H1 (cell line): ENCODE measurements around the gene ELANE. TPM values are rescaled to one million over a fixed set of nuclear protein-coding genes. Genes with fewer than 3 reads are reported as not detected.

Experiments
- CTCF ChIA-PET: fragments of 300-600 bp; sonication (Branson Sonifier 250); formaldehyde crosslinking; loops from one replicate; lab custom pipeline; 2021; ENCODE audit not compliant: partially characterized antibody; lab: Charles Lee
- POLR2A ChIA-PET: fragments of 300-600 bp; sonication (Branson Sonifier 250); formaldehyde crosslinking; loops from one replicate; lab custom pipeline; 2021; ENCODE audit warnings: inconsistent platforms; ENCODE audit not compliant: partially characterized antibody; lab: Charles Lee
- DNase-seq, 2 experiments: peaks; one replicate each; pipeline versions ENCODE4 v3.0.0 to v3.0.0-alpha.2; 2010 to 2022; ENCODE audit warnings: low spot score in 2 of 2, low read depth in 1 of 2, mixed read lengths in 1 of 2
- FAIRE-seq: peaks from 2 replicates; lab custom pipeline; 2011; peaks lifted over from hg19 to GRCh38; lab: Jason Lieb, UNC
- H2AFZ ChIP-seq: 2 replicates; pipeline ENCODE4 v1.8.1; 2012; ENCODE audit warnings: low read length, inconsistent platforms
- H2AK5ac ChIP-seq: 2 replicates; pipeline ENCODE4 v1.6.1; 2013; ENCODE audit warnings: low read depth, low read length
- H2BK120ac ChIP-seq: replicated peaks from 2 replicates; pipeline ENCODE3; 2013; ENCODE audit warnings: low read depth, low read length, inconsistent platforms
- H2BK12ac ChIP-seq: 2 replicates; pipeline ENCODE4 v1.6.1; 2013; ENCODE audit warnings: low read depth, low read length
- H2BK15ac ChIP-seq: 2 replicates; pipeline ENCODE4 v1.6.1; 2013; ENCODE audit warnings: low read length
- H2BK20ac ChIP-seq: 2 replicates; pipeline ENCODE4 v1.6.1; 2013; ENCODE audit warnings: low read length
- H2BK5ac ChIP-seq: 2 replicates; pipeline ENCODE4 v1.6.1; 2013; ENCODE audit warnings: low read depth, low read length
- H3K14ac ChIP-seq: 2 replicates; pipeline ENCODE4 v1.6.1; 2013; ENCODE audit warnings: inconsistent platforms; ENCODE audit not compliant: insufficient read length
- H3K18ac ChIP-seq: 2 replicates; pipeline ENCODE4 v1.6.1; 2013; ENCODE audit warnings: low read length; ENCODE audit errors: extremely low read depth
- H3K23ac ChIP-seq: 2 replicates; pipeline ENCODE4 v1.6.1; 2013; ENCODE audit warnings: inconsistent platforms; ENCODE audit not compliant: insufficient read length
- H3K23me2 ChIP-seq: 2 replicates; pipeline ENCODE4 v1.6.1; 2013; ENCODE audit warnings: low read depth, low read length
- H3K27ac ChIP-seq: 2 replicates; pipeline ENCODE4 v1.6.1; 2011; ENCODE audit warnings: low read depth, low read length, inconsistent platforms
- H3K27me3 ChIP-seq, 4 experiments: replicated peaks in 1 of 4; 1 replicate in 1 of 4; 2 replicates in 3 of 4; pipeline versions ENCODE4 v1.6.1 to v1.8.1; 2011 to 2013; ENCODE audit warnings: low read length in 3 of 4, mild to moderate bottlenecking in 3 of 4, inconsistent platforms in 2 of 4, mixed read lengths in 2 of 4, moderate library complexity in 1 of 4; ENCODE audit not compliant: control insufficient read depth in 3 of 4, insufficient read depth in 3 of 4; ENCODE audit errors: extremely low read depth in 1 of 4
- H3K36me3 ChIP-seq, 4 experiments: 2 replicates each; pipeline versions ENCODE4 v1.6.1 to v1.8.1; 2011 to 2013; ENCODE audit warnings: mild to moderate bottlenecking in 4 of 4, low read length in 3 of 4, moderate library complexity in 2 of 4, control low read depth in 1 of 4, inconsistent platforms in 1 of 4; ENCODE audit not compliant: insufficient read depth in 4 of 4, control insufficient read depth in 2 of 4
- H3K4ac ChIP-seq: replicated peaks from 2 replicates; pipeline ENCODE3; 2013; ENCODE audit warnings: low read length, low read depth, mixed read lengths, inconsistent platforms; ENCODE audit not compliant: insufficient read length
- H3K4me1 ChIP-seq, 4 experiments: replicated peaks in 1 of 4; 1 replicate in 1 of 4; 2 replicates in 3 of 4; pipeline versions ENCODE4 v1.6.1 to v1.8.1; 2011 to 2013; ENCODE audit warnings: low read length in 3 of 4, inconsistent platforms in 2 of 4, mixed read lengths in 1 of 4; ENCODE audit not compliant: insufficient read depth in 4 of 4, control insufficient read depth in 3 of 4
- H3K4me2 ChIP-seq, 2 experiments: 2 replicates each; pipeline versions ENCODE4 v1.6.1 to v1.8.1; 2011 to 2013; ENCODE audit warnings: low read depth in 2 of 2, low read length in 2 of 2, control low read depth in 1 of 2, inconsistent platforms in 1 of 2, mild to moderate bottlenecking in 1 of 2; ENCODE audit not compliant: insufficient read depth in 1 of 2
- H3K4me3 ChIP-seq, 4 experiments: fragments of 200-600, 300-600 bp in 1 of 4; sonication (generic), shearing (Covaris generic), sonication (Bioruptor Twin) in 1 of 4; 2 replicates each; pipeline versions ENCODE4 v1.5.1 to v1.8.1; 2011 to 2016; ENCODE audit warnings: low read length in 4 of 4, low read depth in 3 of 4, control low read depth in 2 of 4, inconsistent platforms in 2 of 4, mild to moderate bottlenecking in 2 of 4, mixed read lengths in 1 of 4, moderate library complexity in 1 of 4; ENCODE audit not compliant: insufficient read depth in 2 of 4; ENCODE audit errors: extremely low read depth in 1 of 4
- H3K56ac ChIP-seq: replicated peaks from 2 replicates; pipeline ENCODE3; 2013; ENCODE audit warnings: low read depth, mild to moderate bottlenecking, mixed read lengths, low read length, inconsistent platforms; ENCODE audit not compliant: insufficient read length
- H3K79me1 ChIP-seq: 2 replicates; pipeline ENCODE4 v1.6.1; 2013; ENCODE audit warnings: low read depth, low read length, control low read depth
- H3K79me2 ChIP-seq, 2 experiments: 2 replicates each; pipeline versions ENCODE4 v1.6.1 to v1.8.1; 2012 to 2013; ENCODE audit warnings: low read length in 2 of 2, mild to moderate bottlenecking in 2 of 2, inconsistent platforms in 1 of 2; ENCODE audit not compliant: insufficient read depth in 2 of 2, control insufficient read depth in 1 of 2
- H3K9ac ChIP-seq, 4 experiments: replicated peaks in 1 of 4; 1 replicate in 1 of 4; 2 replicates in 3 of 4; pipeline versions ENCODE4 v1.6.1 to v1.8.1; 2011 to 2013; ENCODE audit warnings: low read depth in 3 of 4, low read length in 3 of 4, control low read depth in 2 of 4, mild to moderate bottlenecking in 2 of 4, moderate library complexity in 2 of 4, inconsistent platforms in 1 of 4; ENCODE audit errors: extremely low read depth in 1 of 4
- H3K9me3 ChIP-seq, 2 experiments: 2 replicates each; pipeline versions ENCODE4 v1.6.1 to v1.8.1; 2012 to 2013; ENCODE audit warnings: mild to moderate bottlenecking in 2 of 2, moderate library complexity in 2 of 2, control low read depth in 1 of 2, inconsistent platforms in 1 of 2, low read depth in 1 of 2, low read length in 1 of 2, mixed read lengths in 1 of 2; ENCODE audit not compliant: insufficient read depth in 2 of 2
- H4K20me1 ChIP-seq, 2 experiments: replicated peaks in 1 of 2; 2 replicates each; pipeline versions ENCODE3 to v1.8.1; 2011 to 2013; ENCODE audit warnings: inconsistent platforms in 2 of 2, low read length in 2 of 2, mild to moderate bottlenecking in 1 of 2; ENCODE audit not compliant: insufficient read depth in 2 of 2, control insufficient read depth in 1 of 2
- H4K5ac ChIP-seq: 2 replicates; pipeline ENCODE4 v1.6.1; 2013; ENCODE audit warnings: low read length, low read depth, mixed read lengths, inconsistent platforms; ENCODE audit not compliant: insufficient read length
- H4K8ac ChIP-seq: 2 replicates; pipeline ENCODE4 v1.8.0; 2013; ENCODE audit warnings: mild to moderate bottlenecking, moderate library complexity, low read length, inconsistent platforms; ENCODE audit not compliant: insufficient read depth; ENCODE audit errors: extremely low read depth
- H4K91ac ChIP-seq: replicated peaks from 2 replicates; pipeline ENCODE3; 2013; ENCODE audit warnings: low read length, mixed read lengths, inconsistent platforms; ENCODE audit not compliant: insufficient read length
- BCL11A ChIP-seq, 2 experiments: IDR thresholded peaks; one replicate each; pipeline ENCODE4 v1.6.1; 2011; ENCODE audit warnings: low read depth in 2 of 2, low read length in 2 of 2, mild to moderate bottlenecking in 2 of 2
- BRCA1 ChIP-seq: IDR thresholded peaks from 2 replicates; pipeline ENCODE4 v1.6.1; 2012; ENCODE audit warnings: low read depth, low read length, improper control_type of control experiment
- CEBPB ChIP-seq: IDR thresholded peaks from 2 replicates; pipeline ENCODE4 v1.6.1; 2012; ENCODE audit warnings: low read depth, low read length
- CHD1 ChIP-seq: IDR thresholded peaks from 2 replicates; pipeline ENCODE4 v1.6.1; 2012; ENCODE audit warnings: low read depth, low read length, improper control_type of control experiment
- EGR1 ChIP-seq: IDR thresholded peaks from 2 replicates; pipeline ENCODE4 v1.6.1; 2011; ENCODE audit warnings: low read depth, low read length, borderline replicate concordance
- HDAC6 ChIP-seq: IDR thresholded peaks from one replicate; pipeline ENCODE4 v1.7.1; 2012; ENCODE audit warnings: low read depth, mild to moderate bottlenecking, inconsistent platforms, low read length, moderate library complexity
- JUN ChIP-seq: IDR thresholded peaks from 2 replicates; pipeline ENCODE4 v1.6.1; 2011; ENCODE audit warnings: low read depth, mild to moderate bottlenecking, improper control_type of control experiment, low read length
- MAFK ChIP-seq: IDR thresholded peaks from 2 replicates; pipeline ENCODE4 v1.6.1; 2012; ENCODE audit warnings: low read depth, mild to moderate bottlenecking, improper control_type of control experiment, low read length
- NRF1 ChIP-seq: IDR thresholded peaks from 2 replicates; pipeline ENCODE4 v1.6.1; 2011; ENCODE audit warnings: mild to moderate bottlenecking, low read depth, low read length, improper control_type of control experiment
- RAD21 ChIP-seq, 2 experiments: IDR thresholded peaks in 1 of 2; conservative IDR thresholded peaks in 1 of 2; 2 replicates each; pipeline ENCODE4 v1.6.1; 2011; ENCODE audit warnings: low read depth in 2 of 2, low read length in 2 of 2, improper control_type of control experiment in 1 of 2, inconsistent platforms in 1 of 2, mild to moderate bottlenecking in 1 of 2, moderate library complexity in 1 of 2
- SIX5 ChIP-seq: IDR thresholded peaks from 2 replicates; pipeline ENCODE4 v1.6.1; 2011; ENCODE audit warnings: mild to moderate bottlenecking, low read depth, low read length
- TAF7 ChIP-seq: optimal IDR thresholded peaks from 2 replicates; pipeline ENCODE3; 2011; ENCODE audit warnings: low read depth, mild to moderate bottlenecking, inconsistent platforms, low read length, moderate library complexity, borderline replicate concordance
- TCF12 ChIP-seq: IDR thresholded peaks from 2 replicates; pipeline ENCODE4 v1.6.1; 2011; ENCODE audit warnings: low read depth, mild to moderate bottlenecking, low read length
- WGBS, 2 experiments: shearing (Covaris generic) in 1 of 2; methylation state at CpG; one replicate each; pipeline versions ENCODE4 v1.1.6 to v1.1.7; 2013 to 2015; ENCODE audit warnings: low lambda C conversion rate in 2 of 2, mixed read lengths in 2 of 2, inconsistent platforms in 1 of 2, low coverage in 1 of 2, missing lambda C conversion rate in 1 of 2; ENCODE audit not compliant: insufficient replicate concordance in 2 of 2, insufficient coverage in 1 of 2, insufficient read length in 1 of 2; ENCODE audit errors: extremely low coverage in 1 of 2, missing lambda C conversion rate in 1 of 2; 5-methylcytosine and 5-hydroxymethylcytosine counted together
- polyA plus RNA-seq, 7 experiments: library from polyadenylated mRNA; depleted of rRNA in 3 of 7; stranded (reverse) in 5 of 7; unstranded in 2 of 7; fragments of >200 nt in 5 of 7; fragments of 200-250 nt in 2 of 7; gene quantifications; 1 replicate in 5 of 7; 2 replicates in 1 of 7; 4 replicates in 1 of 7; pipeline versions ENCODE4 v1.2.1 to v1.2.3, GENCODE V29; 2011 to 2013; ENCODE audit warnings: missing spikeins in 2 of 7, mixed read lengths in 2 of 7
- total RNA-seq: library from RNA; stranded (reverse); fragmentation: NEBNext Ultra II Directional; extraction: Animal tissue kit (Norgen Biotek cat#: 25700); gene quantifications from 2 replicates; pipeline ENCODE4 v1.2.1, GENCODE V29; 2021
- TF ChIP-seq, protein P1 (sequence below): IDR thresholded peaks from 2 replicates; pipeline ENCODE4 v1.6.1; 2011; ENCODE audit warnings: low read depth, mild to moderate bottlenecking, low read length; ENCODE audit not compliant: insufficient read depth

The ELANE gene
- total and polyA plus RNA-seq, 2 of the 8 experiments (the other 6 are each of a cell fraction or from before 2014, with no cell fraction given): not detected

DNA sequence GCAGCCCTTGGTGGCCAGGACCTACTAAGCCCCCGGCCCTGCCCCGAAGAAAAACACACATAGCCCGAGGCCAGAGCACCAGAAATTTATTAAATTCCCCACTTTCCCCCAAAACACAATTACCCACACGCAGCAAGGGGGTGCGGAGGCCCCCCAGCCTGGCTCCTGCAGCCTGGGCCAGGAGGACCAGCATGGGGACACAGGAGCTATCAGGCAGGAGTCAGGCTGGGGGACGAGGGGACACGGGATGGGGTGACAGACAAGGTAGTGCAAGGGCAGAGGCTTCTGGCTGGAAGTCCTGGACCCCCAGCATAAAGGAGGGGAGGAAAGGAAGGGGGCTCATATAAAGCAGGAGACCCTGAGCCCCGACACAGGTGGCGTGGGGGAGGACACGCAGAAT is 44.3 kb downstream of the ELANE start:
- WGBS, 2 experiments: 94% methylated on average over 10 of the region's 10 CpGs; no CpG with 5 or more reads in 1 of the 2 experiments
- H4K5ac ChIP-seq: no peak overlapping the region
- H2AK5ac ChIP-seq: no peak overlapping the region
- H3K4me2 ChIP-seq: no peak overlapping the region
- no peak overlapping the region for H3K9ac ChIP-seq
- H3K56ac ChIP-seq: no peak overlapping the region
- no peak overlapping the region for H4K91ac ChIP-seq
- H3K4ac ChIP-seq: no peak overlapping the region
- FAIRE-seq: no peak
- no peaks in the 10 kb centered on the region; a peak in 1 of 4 replicates for H3K79me2 ChIP-seq
- no peak overlapping the region for H2BK12ac ChIP-seq
- H3K27ac ChIP-seq: no peak overlapping the region
- DNase-seq: no peak
- peaks cover 7 to 16% of the 10 kb centered on the region in 2 experiments for H4K20me1 ChIP-seq
- no peak overlapping the region for H2AFZ ChIP-seq
- no peak overlapping the region for H4K8ac ChIP-seq
- no peak overlapping the region for H3K14ac ChIP-seq
- no peaks in the 10 kb centered on the region for H3K79me1 ChIP-seq
- H3K23me2 ChIP-seq: peaks cover 6% of the 10 kb centered on the region; the same call in 1 of the 2 replicates
- H2BK15ac ChIP-seq: no peak overlapping the region
- ChIA-PET POLR2A (interaction anchor here (1.3 to 1.9 kb wide), 3 partner anchors 9 to 25 kb away, joined by 4 to 5 read pairs (median 5); no protein-coding TSS in a partner anchor), CTCF (interaction anchor here (0.6 to 2.2 kb wide), 12 partner anchors 8 to 311 kb away, joined by 3 to 9 read pairs (median 4); no protein-coding TSS in a partner anchor)
- H2BK5ac ChIP-seq: no peak overlapping the region
- H2BK20ac ChIP-seq: no peak overlapping the region
- H3K36me3 ChIP-seq: peaks cover 0 to 13% (median 2%) of the 10 kb centered on the region in 4 experiments; a peak in 2 of 8 replicates
- H3K4me1 ChIP-seq: peaks cover 0 to 10% (median 5%) of the 10 kb centered on the region in 4 experiments; a peak in 3 of 7 replicates
- H3K4me3 ChIP-seq: no peak overlapping the region
- no peak overlapping the region for H2BK120ac ChIP-seq
- H3K27me3 ChIP-seq: no peaks in the 10 kb centered on the region
- H3K18ac ChIP-seq: no peak overlapping the region
- H3K23ac ChIP-seq: no peak overlapping the region
- H3K9me3 ChIP-seq: no peaks in the 10 kb centered on the region
- no peak for TF ChIP-seq BRCA1
- no peak for TF ChIP-seq HDAC6
- TF ChIP-seq JUN: no peak
- no peak for TF ChIP-seq EGR1
- no peak for TF ChIP-seq TCF12
- TF ChIP-seq MAFK: no peak
- TF ChIP-seq RAD21 (IDR thresholded peaks at IDR 0.05 in 1 of 2, conservative IDR thresholded peaks at IDR 0.05 in 1 of 2; ENCODE audit: low read depth in 2 of 2, low read length in 2 of 2): no peak
- no peak for TF ChIP-seq NRF1
- no peak for TF ChIP-seq CHD1
- TF ChIP-seq BCL11A (IDR thresholded peaks at IDR 0.05; ENCODE audit: low read depth in 2 of 2, low read length in 2 of 2): no peak
- TF ChIP-seq CEBPB: no peak
- no peak for TF ChIP-seq SIX5
- TF ChIP-seq, protein P1, sequence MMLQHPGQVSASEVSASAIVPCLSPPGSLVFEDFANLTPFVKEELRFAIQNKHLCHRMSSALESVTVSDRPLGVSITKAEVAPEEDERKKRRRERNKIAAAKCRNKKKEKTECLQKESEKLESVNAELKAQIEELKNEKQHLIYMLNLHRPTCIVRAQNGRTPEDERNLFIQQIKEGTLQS: no peak
- no peak for TF ChIP-seq TAF7
